HG02870 (cell line): ENCODE data around the gene BPNT1.
"Not testable (repeated sequence)": the region's sequence is repeated elsewhere in the genome, so short reads cannot be mapped to it uniquely, and the experiment has no call there.

Source experiments
- ATAC-seq: cut with Tn5 transposase; IDR thresholded peaks from one replicate; pipeline ENCODE4 v1.9.1; 2021; ENCODE audit warnings: mild to moderate bottlenecking, moderate library complexity; ENCODE audit not compliant: unreplicated experiment

BPNT1 gene

GRCh38 chr1:220084460-220084859 is 5.1 kb downstream of the BPNT1 start:
- no peak for ATAC-seq

- no peak for ATAC-seq
Measured at GRCh38 chr1:220077887-220078286, 11.7 kb downstream of the BPNT1 start.

- no peak for ATAC-seq
Measured at GRCh38 chr1:220076861-220077762, 12.5 kb downstream of the BPNT1 start.

- ATAC-seq = no peak
Measured at GRCh38 chr1:220067269-220068204, 22.1 kb downstream of the BPNT1 start.

GRCh38 chr1:220062629-220063028 is 27.0 kb downstream of the BPNT1 start:
- ATAC-seq = no peak

- ATAC-seq = no peak
Measured at GRCh38 chr1:220060876-220061275, 28.7 kb downstream of the BPNT1 start.

GRCh38 chr1:220056374-220056773 is 33.2 kb downstream of the BPNT1 start:
- ATAC-seq = no peak

- ATAC-seq = peak; percentile 97
Measured at GRCh38 chr1:220046052-220046930, 43.3 kb downstream of the BPNT1 start, which contains the start of gene EPRS1. EPRS1 (minus strand) TSS chr1:220046505; CDS start chr1:220046388, 117 bp downstream.

GRCh38 chr1:220045356-220046051 is 44.1 kb downstream of the BPNT1 start:
- no peak for ATAC-seq

- no peak for ATAC-seq
Measured at GRCh38 chr1:220044678-220045355, 44.8 kb downstream of the BPNT1 start.

GRCh38 chr1:220043646-220044045 is 45.9 kb downstream of the BPNT1 start:
- no peak for ATAC-seq

- ATAC-seq = no peak
Measured at GRCh38 chr1:220040028-220040596, 49.5 kb downstream of the BPNT1 start.

GRCh38 chr1:220038640-220039039 is 50.9 kb downstream of the BPNT1 start:
- ATAC-seq = no peak

GRCh38 chr1:220037810-220038209 is 51.8 kb downstream of the BPNT1 start:
- not testable (repeated sequence) for ATAC-seq

- ATAC-seq = no peak
Measured at GRCh38 chr1:220032911-220033310, 56.7 kb downstream of the BPNT1 start.

- ATAC-seq = peak; percentile 82
Measured at GRCh38 chr1:220031287-220031686, 58.3 kb downstream of the BPNT1 start.

GRCh38 chr1:220028346-220028895 is 61.2 kb downstream of the BPNT1 start:
- no peak for ATAC-seq

- ATAC-seq = no peak
Measured at GRCh38 chr1:220019071-220019470, 70.5 kb downstream of the BPNT1 start.

- no peak for ATAC-seq
Measured at GRCh38 chr1:220013497-220013896, 76.1 kb downstream of the BPNT1 start.
